SK-N-SH treated with all-trans-retinoic acid at 6 μM for 48 hours (cell line): ENCODE results near the gene COMMD8.
A peak's percentile ranks its signal among the peaks of the same experiment; 100 is the strongest.

Experiments
- ATAC-seq: fragments of 200-7000 bp; cut with Tn5 transposase; 3 replicates; pipeline ENCODE4 v1.9.1; 2020; ENCODE audit warnings: mild to moderate bottlenecking, moderate library complexity
- ARNTL ChIP-seq: fragments of 450-650 bp; formaldehyde crosslinking; IDR thresholded peaks from 2 replicates; pipeline ENCODE4 v1.5.0; 2020; ENCODE audit warnings: low read depth, mild to moderate bottlenecking, moderate library complexity, borderline replicate concordance
- BACH2 ChIP-seq: fragments of 250-450 bp; sonication (Bioruptor Pico); IDR thresholded peaks from 2 replicates; pipeline ENCODE4 v1.9.0; 2021; ENCODE audit warnings: mild to moderate bottlenecking, borderline replicate concordance
- CSDC2 ChIP-seq: fragments of 250-450 bp; sonication (Bioruptor Pico); IDR thresholded peaks from 2 replicates; pipeline ENCODE4 v1.5.0; 2020; ENCODE audit warnings: mild to moderate bottlenecking, moderate library complexity
- ESRRG ChIP-seq: fragments of 250-450 bp; sonication (Bioruptor Pico); IDR thresholded peaks from 2 replicates; pipeline ENCODE4 v1.6.1; 2021; ENCODE audit warnings: mild to moderate bottlenecking
- GLIS3 ChIP-seq: fragments of 250-450 bp; sonication (Bioruptor Pico); IDR thresholded peaks from 2 replicates; pipeline ENCODE4 v1.5.0; 2020; ENCODE audit warnings: mild to moderate bottlenecking, moderate library complexity
- ISL1 ChIP-seq: fragments of 250-450 bp; sonication (Bioruptor Pico); IDR thresholded peaks from 2 replicates; pipeline ENCODE4 v2.1.2; 2022; ENCODE audit warnings: mild to moderate bottlenecking, moderate library complexity
- OSR1 ChIP-seq: fragments of 250-450 bp; sonication (Bioruptor Pico); IDR thresholded peaks from 2 replicates; pipeline ENCODE4 v1.8.0; 2022; ENCODE audit warnings: moderate library complexity, mild to moderate bottlenecking, inconsistent platforms
- PPARA ChIP-seq: fragments of 250-450 bp; sonication (Bioruptor Pico); IDR thresholded peaks from 2 replicates; pipeline ENCODE4 v1.5.0; 2020; ENCODE audit warnings: mild to moderate bottlenecking, borderline replicate concordance
- RARB ChIP-seq: fragments of 250-450 bp; sonication (Bioruptor Pico); IDR thresholded peaks from 2 replicates; pipeline ENCODE4 v1.8.0; 2021; ENCODE audit warnings: mild to moderate bottlenecking, moderate library complexity
- TCF4 ChIP-seq: fragments of 250-450 bp; sonication (Bioruptor Pico); IDR thresholded peaks from 2 replicates; pipeline ENCODE4 v1.8.0; 2021; ENCODE audit warnings: mild to moderate bottlenecking, moderate library complexity, borderline replicate concordance
- TOX ChIP-seq: fragments of 250-450 bp; sonication (Bioruptor Pico); IDR thresholded peaks from 2 replicates; pipeline ENCODE4 v1.8.0; 2021; ENCODE audit warnings: mild to moderate bottlenecking, moderate library complexity, borderline replicate concordance
- ZC3H10 ChIP-seq: fragments of 250-450 bp; sonication (Bioruptor Pico); IDR thresholded peaks from 2 replicates; pipeline ENCODE4 v1.5.1; 2021; ENCODE audit warnings: mild to moderate bottlenecking, moderate library complexity
- ZFP3 ChIP-seq: fragments of 250-450 bp; sonication (Bioruptor Pico); IDR thresholded peaks from 2 replicates; pipeline ENCODE4 v1.5.0; 2020; ENCODE audit warnings: mild to moderate bottlenecking, moderate library complexity
- ZFP30 ChIP-seq: fragments of 450-650 bp; formaldehyde crosslinking; IDR thresholded peaks from 2 replicates; pipeline ENCODE4 v1.5.0; 2022; ENCODE audit warnings: mild to moderate bottlenecking, moderate library complexity
- ZNF565 ChIP-seq: fragments of 450-650 bp; formaldehyde crosslinking; conservative IDR thresholded peaks from 2 replicates; pipeline ENCODE4 v1.5.0; 2020; ENCODE audit warnings: low read depth, mild to moderate bottlenecking, moderate library complexity
- ZNF70 ChIP-seq: fragments of 450-650 bp; formaldehyde crosslinking; IDR thresholded peaks from 2 replicates; pipeline ENCODE4 v1.5.0; 2020; ENCODE audit warnings: mild to moderate bottlenecking, moderate library complexity
- ZNF8 ChIP-seq: fragments of 450-650 bp; formaldehyde crosslinking; IDR thresholded peaks from 2 replicates; pipeline ENCODE4 v1.5.0; 2020; ENCODE audit warnings: mild to moderate bottlenecking, moderate library complexity
- TF ChIP-seq, protein P1 (sequence below): fragments of 250-450 bp; sonication (Bioruptor Pico); IDR thresholded peaks from 2 replicates; pipeline ENCODE4 v1.5.1; 2021; ENCODE audit warnings: mild to moderate bottlenecking, moderate library complexity
- TF ChIP-seq, protein P2 (sequence below): fragments of 250-450 bp; sonication (Bioruptor Pico); IDR thresholded peaks from 2 replicates; pipeline ENCODE4 v1.8.0; 2021; ENCODE audit warnings: low read depth, mild to moderate bottlenecking, moderate library complexity, borderline replicate concordance
- TF ChIP-seq, protein P3 (sequence below): fragments of 250-450 bp; sonication (Bioruptor Pico); IDR thresholded peaks from 2 replicates; pipeline ENCODE4 v1.5.1; 2020; ENCODE audit warnings: low read depth, mild to moderate bottlenecking, moderate library complexity
- TF ChIP-seq, protein P4 (sequence below): fragments of 250-450 bp; sonication (Bioruptor Pico); IDR thresholded peaks from 2 replicates; pipeline ENCODE4 v1.5.0; 2020; ENCODE audit warnings: mild to moderate bottlenecking, moderate library complexity

COMMD8 gene

DNA sequence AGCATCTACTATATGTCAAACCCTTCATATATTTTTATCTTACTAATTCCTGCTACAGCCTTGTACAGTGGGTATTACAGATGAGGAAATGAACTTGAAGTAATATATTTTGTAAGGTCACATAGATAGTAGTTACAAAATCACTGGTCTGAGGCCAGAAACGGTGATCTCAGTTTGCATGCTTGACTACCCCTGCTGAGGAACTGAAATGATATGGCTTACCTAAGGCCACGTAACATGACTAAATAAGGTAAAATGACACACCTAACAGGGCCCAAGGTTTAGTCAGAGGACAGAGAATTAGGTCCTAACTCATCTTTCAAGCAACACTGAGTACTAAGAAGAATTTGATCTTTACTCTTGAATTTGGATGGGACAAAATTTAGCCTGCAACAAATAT, 1.5 kb upstream of the COMMD8 start:
- TF ChIP-seq ZFP3 (CRISPR knock-in tag) (no peak), ARNTL (CRISPR knock-in tag) (no peak), ZFP30 (CRISPR knock-in tag) (no peak), CSDC2 (no peak), ZC3H10 (CRISPR knock-in tag) (no peak), PPARA (CRISPR knock-in tag) (no peak)
- TF ChIP-seq, protein P1, sequence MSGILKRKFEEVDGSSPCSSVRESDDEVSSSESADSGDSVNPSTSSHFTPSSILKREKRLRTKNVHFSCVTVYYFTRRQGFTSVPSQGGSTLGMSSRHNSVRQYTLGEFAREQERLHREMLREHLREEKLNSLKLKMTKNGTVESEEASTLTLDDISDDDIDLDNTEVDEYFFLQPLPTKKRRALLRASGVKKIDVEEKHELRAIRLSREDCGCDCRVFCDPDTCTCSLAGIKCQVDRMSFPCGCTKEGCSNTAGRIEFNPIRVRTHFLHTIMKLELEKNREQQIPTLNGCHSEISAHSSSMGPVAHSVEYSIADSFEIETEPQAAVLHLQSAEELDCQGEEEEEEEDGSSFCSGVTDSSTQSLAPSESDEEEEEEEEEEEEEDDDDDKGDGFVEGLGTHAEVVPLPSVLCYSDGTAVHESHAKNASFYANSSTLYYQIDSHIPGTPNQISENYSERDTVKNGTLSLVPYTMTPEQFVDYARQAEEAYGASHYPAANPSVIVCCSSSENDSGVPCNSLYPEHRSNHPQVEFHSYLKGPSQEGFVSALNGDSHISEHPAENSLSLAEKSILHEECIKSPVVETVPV: no peak
- no peak for ATAC-seq

DNA sequence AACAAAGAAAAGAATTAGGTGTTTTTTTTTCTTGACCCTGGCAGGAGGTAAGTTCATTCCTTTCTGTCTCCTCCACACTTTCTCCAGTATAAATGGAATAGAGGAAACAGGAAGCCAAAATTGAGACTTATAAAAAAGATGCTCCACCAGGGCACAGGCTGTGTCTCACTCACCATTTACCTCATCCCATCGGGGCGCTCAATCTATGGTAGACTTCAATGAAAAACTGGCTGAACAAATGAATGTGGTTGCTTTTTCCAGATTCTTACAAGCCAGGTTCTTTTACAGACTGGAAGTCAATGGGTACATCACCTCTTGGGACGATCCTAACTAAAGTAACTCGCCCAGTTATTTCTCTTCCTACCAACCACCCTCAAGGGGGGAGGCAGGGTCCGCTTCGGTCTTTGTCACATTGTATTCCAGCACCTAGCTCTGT, 685 bp downstream of the COMMD8 start:
- TF ChIP-seq, protein P1: no peak
- TF ChIP-seq OSR1: no peak
- no peak for TF ChIP-seq ZFP3 (CRISPR knock-in tag)
- no peak for TF ChIP-seq ZNF565 (CRISPR knock-in tag)
- TF ChIP-seq ARNTL (CRISPR knock-in tag): no peak
- TF ChIP-seq ZNF70 (CRISPR knock-in tag): no peak
- TF ChIP-seq, protein P2, sequence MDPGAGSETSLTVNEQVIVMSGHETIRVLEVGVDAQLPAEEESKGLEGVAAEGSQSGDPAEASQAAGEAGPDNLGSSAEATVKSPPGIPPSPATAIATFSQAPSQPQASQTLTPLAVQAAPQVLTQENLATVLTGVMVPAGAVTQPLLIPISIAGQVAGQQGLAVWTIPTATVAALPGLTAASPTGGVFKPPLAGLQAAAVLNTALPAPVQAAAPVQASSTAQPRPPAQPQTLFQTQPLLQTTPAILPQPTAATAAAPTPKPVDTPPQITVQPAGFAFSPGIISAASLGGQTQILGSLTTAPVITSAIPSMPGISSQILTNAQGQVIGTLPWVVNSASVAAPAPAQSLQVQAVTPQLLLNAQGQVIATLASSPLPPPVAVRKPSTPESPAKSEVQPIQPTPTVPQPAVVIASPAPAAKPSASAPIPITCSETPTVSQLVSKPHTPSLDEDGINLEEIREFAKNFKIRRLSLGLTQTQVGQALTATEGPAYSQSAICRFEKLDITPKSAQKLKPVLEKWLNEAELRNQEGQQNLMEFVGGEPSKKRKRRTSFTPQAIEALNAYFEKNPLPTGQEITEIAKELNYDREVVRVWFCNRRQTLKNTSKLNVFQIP (CRISPR knock-in tag): no peak
- ATAC-seq: peak; percentile 43

DNA sequence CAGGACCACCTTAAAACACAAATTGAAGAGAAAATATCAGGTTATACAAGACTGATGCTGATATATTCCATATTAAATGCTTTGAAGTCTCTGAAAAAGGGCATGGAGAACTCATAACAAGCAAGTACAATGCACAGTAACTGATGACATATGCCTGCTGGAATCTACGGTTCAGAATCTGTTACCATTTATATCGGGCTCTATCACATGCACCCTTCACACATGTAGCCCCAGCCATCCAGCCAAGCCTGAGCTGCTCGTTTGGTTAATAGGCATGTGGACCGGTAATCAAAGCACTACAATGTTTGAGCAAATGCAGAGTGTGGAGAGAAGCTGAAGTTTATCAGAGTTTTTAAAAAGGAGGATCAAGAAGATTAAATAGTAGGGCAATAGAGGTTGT, 11.8 kb downstream of the COMMD8 start:
- TF ChIP-seq ZFP3 (CRISPR knock-in tag) (no peak), ISL1 (CRISPR knock-in tag) (no peak), OSR1 (no peak), CSDC2 (no peak), ZNF70 (CRISPR knock-in tag) (no peak), GLIS3 (CRISPR knock-in tag) (no peak)
- TF ChIP-seq, protein P3, sequence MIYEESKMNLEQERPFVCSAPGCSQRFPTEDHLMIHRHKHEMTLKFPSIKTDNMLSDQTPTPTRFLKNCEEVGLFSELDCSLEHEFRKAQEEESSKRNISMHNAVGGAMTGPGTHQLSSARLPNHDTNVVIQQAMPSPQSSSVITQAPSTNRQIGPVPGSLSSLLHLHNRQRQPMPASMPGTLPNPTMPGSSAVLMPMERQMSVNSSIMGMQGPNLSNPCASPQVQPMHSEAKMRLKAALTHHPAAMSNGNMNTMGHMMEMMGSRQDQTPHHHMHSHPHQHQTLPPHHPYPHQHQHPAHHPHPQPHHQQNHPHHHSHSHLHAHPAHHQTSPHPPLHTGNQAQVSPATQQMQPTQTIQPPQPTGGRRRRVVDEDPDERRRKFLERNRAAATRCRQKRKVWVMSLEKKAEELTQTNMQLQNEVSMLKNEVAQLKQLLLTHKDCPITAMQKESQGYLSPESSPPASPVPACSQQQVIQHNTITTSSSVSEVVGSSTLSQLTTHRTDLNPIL (CRISPR knock-in tag): no peak
- TF ChIP-seq, all 23 proteins: peak for 0
- ATAC-seq: no peak

DNA sequence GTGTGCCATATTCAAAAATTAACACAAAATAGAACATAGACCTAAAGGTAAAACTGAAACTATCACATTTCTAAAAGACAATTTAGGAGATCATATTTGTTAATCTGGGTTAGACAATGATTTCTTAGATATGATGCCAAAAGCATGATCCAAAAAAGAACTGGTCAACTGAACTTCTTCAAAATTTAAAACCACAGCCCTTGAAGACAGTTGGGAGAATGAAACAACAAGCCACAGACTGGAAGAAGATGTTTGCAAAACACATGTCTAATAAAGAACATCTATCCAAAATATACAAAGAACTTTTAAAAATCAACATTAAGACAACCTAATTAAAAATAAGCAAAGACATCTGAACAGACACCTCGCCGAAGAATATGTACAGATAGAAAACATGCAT, 19.5 kb downstream of the COMMD8 start:
- no peak for ATAC-seq
- no peak for TF ChIP-seq TCF4 (CRISPR knock-in tag)
- TF ChIP-seq, protein P4, sequence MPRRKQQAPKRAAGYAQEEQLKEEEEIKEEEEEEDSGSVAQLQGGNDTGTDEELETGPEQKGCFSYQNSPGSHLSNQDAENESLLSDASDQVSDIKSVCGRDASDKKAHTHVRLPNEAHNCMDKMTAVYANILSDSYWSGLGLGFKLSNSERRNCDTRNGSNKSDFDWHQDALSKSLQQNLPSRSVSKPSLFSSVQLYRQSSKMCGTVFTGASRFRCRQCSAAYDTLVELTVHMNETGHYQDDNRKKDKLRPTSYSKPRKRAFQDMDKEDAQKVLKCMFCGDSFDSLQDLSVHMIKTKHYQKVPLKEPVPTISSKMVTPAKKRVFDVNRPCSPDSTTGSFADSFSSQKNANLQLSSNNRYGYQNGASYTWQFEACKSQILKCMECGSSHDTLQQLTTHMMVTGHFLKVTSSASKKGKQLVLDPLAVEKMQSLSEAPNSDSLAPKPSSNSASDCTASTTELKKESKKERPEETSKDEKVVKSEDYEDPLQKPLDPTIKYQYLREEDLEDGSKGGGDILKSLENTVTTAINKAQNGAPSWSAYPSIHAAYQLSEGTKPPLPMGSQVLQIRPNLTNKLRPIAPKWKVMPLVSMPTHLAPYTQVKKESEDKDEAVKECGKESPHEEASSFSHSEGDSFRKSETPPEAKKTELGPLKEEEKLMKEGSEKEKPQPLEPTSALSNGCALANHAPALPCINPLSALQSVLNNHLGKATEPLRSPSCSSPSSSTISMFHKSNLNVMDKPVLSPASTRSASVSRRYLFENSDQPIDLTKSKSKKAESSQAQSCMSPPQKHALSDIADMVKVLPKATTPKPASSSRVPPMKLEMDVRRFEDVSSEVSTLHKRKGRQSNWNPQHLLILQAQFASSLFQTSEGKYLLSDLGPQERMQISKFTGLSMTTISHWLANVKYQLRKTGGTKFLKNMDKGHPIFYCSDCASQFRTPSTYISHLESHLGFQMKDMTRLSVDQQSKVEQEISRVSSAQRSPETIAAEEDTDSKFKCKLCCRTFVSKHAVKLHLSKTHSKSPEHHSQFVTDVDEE (CRISPR knock-in tag): no peak
- no peak for TF ChIP-seq OSR1
- TF ChIP-seq ZNF565 (CRISPR knock-in tag): no peak
- TF ChIP-seq RARB (CRISPR knock-in tag): no peak
- no peak for TF ChIP-seq TOX (CRISPR knock-in tag)
- no peak for TF ChIP-seq ZNF8 (CRISPR knock-in tag)
- TF ChIP-seq PPARA (CRISPR knock-in tag): no peak
- TF ChIP-seq ARNTL (CRISPR knock-in tag): no peak
- no peak for TF ChIP-seq GLIS3 (CRISPR knock-in tag)
- TF ChIP-seq, protein P3 (CRISPR knock-in tag): no peak
- TF ChIP-seq CSDC2: no peak
- no peak for TF ChIP-seq ESRRG (CRISPR knock-in tag)
- no peak for TF ChIP-seq BACH2 (CRISPR knock-in tag)
- TF ChIP-seq ISL1 (CRISPR knock-in tag): no peak
- no peak for TF ChIP-seq ZC3H10 (CRISPR knock-in tag)
- TF ChIP-seq, protein P1: no peak
